Stimulated activated CD4-positive, alpha-beta T cell treated with anti-CD3 and anti-CD28 coated beads, Interleukin-4, amount 100 ng/mL, for 1 hour (primary cell): ENCODE results near the gene SENP1.

ENCODE experiments used
- DNase-seq: peaks from one replicate; pipeline ENCODE4 v3.0.0-alpha.2; 2020

The SENP1 gene

GRCh38 chr12:48110691-48111311 lies 4.9 kb upstream of the SENP1 start:
- no peak for DNase-seq

- DNase-seq, result no peak
These were observed 3.5 kb upstream of the SENP1 start for GRCh38 chr12:48109424-48109823.

GRCh38 chr12:48106681-48107613 lies 1.1 kb upstream of the SENP1 start:
- DNase-seq, result no peak

GRCh38 chr12:48105321-48105866 lies 485 bp downstream of the SENP1 start:
- peak; percentile 59 for DNase-seq

- no peak for DNase-seq
These were observed 1.3 kb downstream of the SENP1 start for GRCh38 chr12:48104531-48104930.

- no peak for DNase-seq
These were observed 13.3 kb downstream of the SENP1 start for GRCh38 chr12:48092611-48093010.

GRCh38 chr12:48086327-48086726 lies 19.6 kb downstream of the SENP1 start:
- DNase-seq, result no peak

GRCh38 chr12:48084841-48085460 lies 20.9 kb downstream of the SENP1 start:
- no peak for DNase-seq

GRCh38 chr12:48084066-48084465 lies 21.8 kb downstream of the SENP1 start:
- no peak for DNase-seq

- DNase-seq, result no peak
These were observed 25.1 kb downstream of the SENP1 start for GRCh38 chr12:48080821-48081220.

GRCh38 chr12:48080285-48080684 lies 25.6 kb downstream of the SENP1 start:
- DNase-seq, result no peak

GRCh38 chr12:48078901-48079300 lies 27.0 kb downstream of the SENP1 start:
- DNase-seq, result no peak

GRCh38 chr12:48077111-48077510 lies 28.8 kb downstream of the SENP1 start:
- DNase-seq, result no peak

- DNase-seq, result no peak
These were observed 30.0 kb downstream of the SENP1 start for GRCh38 chr12:48075832-48076231.

GRCh38 chr12:48074266-48074665 lies 31.6 kb downstream of the SENP1 start:
- DNase-seq, result no peak

- DNase-seq, result no peak
These were observed 33.6 kb downstream of the SENP1 start for GRCh38 chr12:48072266-48072665.

- no peak for DNase-seq
These were observed 34.1 kb downstream of the SENP1 start for GRCh38 chr12:48071808-48072207.

GRCh38 chr12:48070731-48071130 lies 35.1 kb downstream of the SENP1 start:
- DNase-seq, result no peak

GRCh38 chr12:48070033-48070432 lies 35.8 kb downstream of the SENP1 start:
- DNase-seq, result no peak

- DNase-seq, result no peak
These were observed 36.6 kb downstream of the SENP1 start for GRCh38 chr12:48069241-48069640.

- DNase-seq, result no peak
These were observed 37.4 kb downstream of the SENP1 start for GRCh38 chr12:48068457-48068856.

GRCh38 chr12:48067250-48067938 lies 38.5 kb downstream of the SENP1 start:
- no peak for DNase-seq

GRCh38 chr12:48065041-48065440 lies 40.8 kb downstream of the SENP1 start:
- no peak for DNase-seq
